Thyroid gland (tissue), 4 donors: ENCODE data around the gene SLC66A1.

Source experiments
- POLR2A ChIP-seq, 2 donors: fragments of 450-650 bp; IDR thresholded peaks; one replicate each; pipeline ENCODE4 v1.6.1; 2017; ENCODE audit warnings: antibody characterized with exemption in 2 of 2, mild to moderate bottlenecking in 2 of 2, moderate library complexity in 1 of 2
- TF ChIP-seq, protein P1 (sequence below), 6 experiments: fragments of 200-600 bp in 3 of 6; fragments of 450-650 bp in 3 of 6; sonication (generic) in 3 of 6; IDR thresholded peaks; one replicate each; pipeline ENCODE4 v1.5.1; 2016 to 2019; ENCODE audit warnings: antibody characterized with exemption in 6 of 6, mild to moderate bottlenecking in 2 of 6, inconsistent platforms in 1 of 6, moderate library complexity in 1 of 6

GRCh38 chr1:19313961-19314882 lies 2.1 kb downstream of the SLC66A1 start:
- no peak for TF ChIP-seq POLR2A (IDR thresholded peaks at IDR 0.05)
- TF ChIP-seq, protein P1, sequence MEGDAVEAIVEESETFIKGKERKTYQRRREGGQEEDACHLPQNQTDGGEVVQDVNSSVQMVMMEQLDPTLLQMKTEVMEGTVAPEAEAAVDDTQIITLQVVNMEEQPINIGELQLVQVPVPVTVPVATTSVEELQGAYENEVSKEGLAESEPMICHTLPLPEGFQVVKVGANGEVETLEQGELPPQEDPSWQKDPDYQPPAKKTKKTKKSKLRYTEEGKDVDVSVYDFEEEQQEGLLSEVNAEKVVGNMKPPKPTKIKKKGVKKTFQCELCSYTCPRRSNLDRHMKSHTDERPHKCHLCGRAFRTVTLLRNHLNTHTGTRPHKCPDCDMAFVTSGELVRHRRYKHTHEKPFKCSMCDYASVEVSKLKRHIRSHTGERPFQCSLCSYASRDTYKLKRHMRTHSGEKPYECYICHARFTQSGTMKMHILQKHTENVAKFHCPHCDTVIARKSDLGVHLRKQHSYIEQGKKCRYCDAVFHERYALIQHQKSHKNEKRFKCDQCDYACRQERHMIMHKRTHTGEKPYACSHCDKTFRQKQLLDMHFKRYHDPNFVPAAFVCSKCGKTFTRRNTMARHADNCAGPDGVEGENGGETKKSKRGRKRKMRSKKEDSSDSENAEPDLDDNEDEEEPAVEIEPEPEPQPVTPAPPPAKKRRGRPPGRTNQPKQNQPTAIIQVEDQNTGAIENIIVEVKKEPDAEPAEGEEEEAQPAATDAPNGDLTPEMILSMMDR (IDR thresholded peaks at IDR 0.05), result no peak
